Epithelial cell of proximal tubule (primary cell): ENCODE results near the gene TPSAB1. TPM values are rescaled to one million over a fixed set of nuclear protein-coding genes. Genes with fewer than 3 reads are reported as not detected.
"Not testable (repeated sequence)": the region's sequence is repeated elsewhere in the genome, so short reads cannot be mapped to it uniquely, and the experiment has no call there.

Source experiments
- DNase-seq: peaks from one replicate; pipeline ENCODE4 v3.0.0-alpha.2; 2011; ENCODE audit warnings: low read depth
- H3K4me3 ChIP-seq: 2 replicates; pipeline ENCODE4 v1.5.1; 2011; ENCODE audit warnings: low read depth, mild to moderate bottlenecking, low read length
- CTCF ChIP-seq: conservative IDR thresholded peaks from 2 replicates; pipeline ENCODE4 v1.5.1; 2012; ENCODE audit warnings: low read depth, mild to moderate bottlenecking, low read length
- total RNA-seq: library from RNA; depleted of rRNA; stranded (reverse); fragments of >200 nt; gene quantifications from 2 replicates; pipeline ENCODE4 v1.2.3, GENCODE V29; 2015

The TPSAB1 gene
- total RNA-seq, 1 donor from 2014 or later, result not detected

GRCh38 chr16:1245452-1246020, 5.0 kb downstream of the TPSAB1 start:
- H3K4me3 ChIP-seq, result no peak overlapping the region
- TF ChIP-seq CTCF, result no peak
- DNase-seq, result no peak

GRCh38 chr16:1247903-1248537, 7.5 kb downstream of the TPSAB1 start:
- not testable (repeated sequence) for H3K4me3 ChIP-seq, DNase-seq

GRCh38 chr16:1249031-1249755, 8.7 kb downstream of the TPSAB1 start:
- not testable (repeated sequence) for DNase-seq

GRCh38 chr16:1253701-1254364, 13.3 kb downstream of the TPSAB1 start:
- H3K4me3 ChIP-seq, DNase-seq: not testable (repeated sequence)

More at GRCh38 chr16:1249031-1249755, 8.7 kb downstream of the TPSAB1 start:
- H3K4me3 ChIP-seq, result not testable (repeated sequence)

GRCh38 chr16:1254821-1255220, 14.3 kb downstream of the TPSAB1 start:
- H3K4me3 ChIP-seq, DNase-seq: not testable (repeated sequence)

GRCh38 chr16:1255276-1256122, 15.0 kb downstream of the TPSAB1 start, which contains the start of gene TPSD1:
TSS of gene TPSD1 (plus strand) at chr16:1256069. CDS start at chr16:1256281, 212 bp downstream.
- not testable (repeated sequence) for DNase-seq, H3K4me3 ChIP-seq

- not testable (repeated sequence) for H3K4me3 ChIP-seq, DNase-seq
These were observed 15.9 kb downstream of the TPSAB1 start for GRCh38 chr16:1256296-1256873.

- no peak for DNase-seq
- no peak overlapping the region for H3K4me3 ChIP-seq
- TF ChIP-seq CTCF, result no peak
These were observed 16.4 kb downstream of the TPSAB1 start for GRCh38 chr16:1256874-1257322.

GRCh38 chr16:1257561-1258224, 17.2 kb downstream of the TPSAB1 start:
- DNase-seq, result no peak
- no peak overlapping the region for H3K4me3 ChIP-seq
- no peak for TF ChIP-seq CTCF
